Uterus (tissue), 4 donors: ENCODE data around the gene CMTR1. TPM values are rescaled to one million over a fixed set of nuclear protein-coding genes. Genes with fewer than 3 reads are reported as not detected.
"Not testable (repeated sequence)": the region's sequence is repeated elsewhere in the genome, so short reads cannot be mapped to it uniquely, and the experiment has no call there.

Source experiments
- DNase-seq, 2 donors: peaks; one replicate each; pipeline ENCODE4 v3.0.0-alpha.2; 2019 to 2020
- H3K27ac ChIP-seq, 2 donors: fragments of 200-600 bp; sonication (generic); 1 replicate in 1 of 2; 2 replicates in 1 of 2; pipeline ENCODE4 v1.5.1; 2016 to 2018
- H3K27me3 ChIP-seq, 2 donors: fragments of 200-600 bp; sonication (generic); one replicate each; pipeline ENCODE4 v1.5.1; 2018 to 2019; ENCODE audit warnings: control low read depth in 1 of 2
- H3K36me3 ChIP-seq, 2 donors: fragments of 200-600 bp; sonication (generic); one replicate each; pipeline ENCODE4 v1.5.1; 2019; ENCODE audit warnings: control low read depth in 1 of 2
- H3K4me1 ChIP-seq, 2 donors: fragments of 200-600 bp; sonication (generic); one replicate each; pipeline ENCODE4 v1.5.1; 2018 to 2019; ENCODE audit warnings: control low read depth in 1 of 2
- H3K4me3 ChIP-seq, 2 donors: fragments of 200-600 bp; sonication (generic); 1 replicate in 1 of 2; 2 replicates in 1 of 2; pipeline ENCODE4 v1.5.1; 2018 to 2019; ENCODE audit warnings: mild to moderate bottlenecking in 1 of 2
- H3K9me3 ChIP-seq, 2 donors: fragments of 200-600 bp; sonication (generic); one replicate each; pipeline ENCODE4 v1.5.1; 2019; ENCODE audit warnings: control low read depth in 1 of 2
- POLR2A ChIP-seq, 2 donors: fragments of 450-650 bp; IDR thresholded peaks; one replicate each; pipeline ENCODE4 v1.6.1; 2016; ENCODE audit warnings: antibody characterized with exemption in 2 of 2, mild to moderate bottlenecking in 1 of 2, moderate library complexity in 1 of 2
- intact Hi-C: fragments of 100-400 bp; cut with DNase I; formaldehyde crosslinking; loops from one replicate; pipeline ENCODE4 v1.15.1; 2023; ENCODE audit warnings: low total_unique reads
- total RNA-seq, 4 donors: library from RNA; depleted of rRNA in 3 of 4; stranded (reverse); fragments of >200 nt in 3 of 4; gene quantifications; one replicate each; pipeline versions ENCODE4 v1.1.0 to v1.2.4, GENCODE V29; 2014 to 2023
- TF ChIP-seq, protein P1 (sequence below), 4 experiments: fragments of 200-600 bp in 2 of 4; fragments of 450-650 bp in 2 of 4; sonication (generic) in 2 of 4; IDR thresholded peaks; one replicate each; pipeline ENCODE4 v1.5.1; 2016 to 2019; ENCODE audit warnings: antibody characterized with exemption in 4 of 4, mild to moderate bottlenecking in 2 of 4, moderate library complexity in 1 of 4
- donor health status: DM: yes; HTN: yes; CAD: no.

CMTR1 gene
- total RNA-seq, 4 donors from 2014 or later = 5.9 to 54.9 (median 31.0) TPM

DNA sequence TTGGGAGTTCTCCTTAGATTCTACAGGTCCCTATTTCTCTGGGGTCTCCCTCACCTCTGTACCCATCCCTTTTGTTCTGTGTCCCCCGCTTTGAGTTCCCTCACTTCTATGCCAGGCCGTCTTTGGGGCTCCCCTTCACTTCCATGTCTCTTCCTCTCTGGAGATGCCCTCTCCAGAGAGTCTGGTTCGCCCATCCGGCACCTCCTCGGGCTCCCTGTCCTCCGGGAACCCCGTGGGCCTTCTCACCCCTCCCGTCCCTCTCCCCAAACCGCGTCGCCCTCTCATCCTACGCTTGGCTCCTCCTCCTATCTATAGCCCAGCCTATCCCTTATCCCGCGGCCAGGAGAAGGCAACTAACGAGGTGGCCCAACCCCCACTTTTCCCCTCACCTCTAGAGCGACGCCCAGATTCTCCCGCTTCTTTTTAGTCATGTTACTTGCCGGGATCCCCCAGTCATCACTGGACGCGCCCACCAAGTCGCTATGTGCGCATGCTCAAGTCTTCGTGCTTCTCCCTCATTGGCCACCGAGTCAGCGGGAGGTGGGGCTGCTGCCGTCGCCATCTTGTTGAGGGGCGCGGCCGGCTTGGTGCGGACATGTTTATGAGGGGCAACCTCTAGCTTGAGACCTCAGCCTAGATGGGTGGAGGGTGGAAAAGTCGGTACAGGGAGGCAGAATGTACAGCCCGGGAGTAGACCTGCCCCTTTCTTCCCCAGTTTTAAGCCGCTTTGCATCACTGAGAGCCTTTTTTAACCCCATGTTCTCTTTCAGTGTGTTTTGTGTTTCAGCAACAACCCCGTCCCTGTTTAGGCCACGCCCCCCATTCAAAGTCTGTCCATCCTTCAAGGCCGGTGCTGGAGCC lies 66.6 kb downstream of the CMTR1 start, which contains the start of gene CCDC167:
CCDC167 (minus strand) TSS at position 461 of the 861 bp plus-strand sequence; CDS start at position 431, 30 bp downstream.
- H3K9me3 ChIP-seq = no peaks in the 10 kb centered on the region

DNA sequence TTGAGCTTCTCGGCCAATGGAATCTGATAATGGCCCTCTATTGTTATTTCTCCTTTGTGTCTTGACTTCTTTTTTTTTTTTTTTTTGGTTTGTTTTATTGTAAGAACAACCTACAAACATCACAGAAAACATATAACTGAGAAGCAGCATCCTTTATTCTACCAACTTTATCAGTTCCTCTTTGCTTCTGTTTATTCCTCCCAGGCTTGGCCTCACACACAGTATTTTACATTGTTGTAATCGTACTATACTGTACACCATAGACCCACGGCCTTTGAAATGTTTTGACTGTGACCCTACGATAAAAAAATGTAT lies 67.2 kb downstream of the CMTR1 start:
- Histone ChIP-seq H3K27ac (peak overlapping the region in 1 of 2 donors; percentile 50), H3K4me1 (no peaks in the 10 kb centered on the region), H3K27me3 (no peaks in the 10 kb centered on the region), H3K36me3 (no peaks in the 10 kb centered on the region), H3K4me3 (peak overlapping the region in 1 of 2 donors; percentile 51), H3K9me3 (no peaks in the 10 kb centered on the region)
- no peak for DNase-seq
- TF ChIP-seq POLR2A (IDR thresholded peaks at IDR 0.05) = no peak
- TF ChIP-seq, protein P1, sequence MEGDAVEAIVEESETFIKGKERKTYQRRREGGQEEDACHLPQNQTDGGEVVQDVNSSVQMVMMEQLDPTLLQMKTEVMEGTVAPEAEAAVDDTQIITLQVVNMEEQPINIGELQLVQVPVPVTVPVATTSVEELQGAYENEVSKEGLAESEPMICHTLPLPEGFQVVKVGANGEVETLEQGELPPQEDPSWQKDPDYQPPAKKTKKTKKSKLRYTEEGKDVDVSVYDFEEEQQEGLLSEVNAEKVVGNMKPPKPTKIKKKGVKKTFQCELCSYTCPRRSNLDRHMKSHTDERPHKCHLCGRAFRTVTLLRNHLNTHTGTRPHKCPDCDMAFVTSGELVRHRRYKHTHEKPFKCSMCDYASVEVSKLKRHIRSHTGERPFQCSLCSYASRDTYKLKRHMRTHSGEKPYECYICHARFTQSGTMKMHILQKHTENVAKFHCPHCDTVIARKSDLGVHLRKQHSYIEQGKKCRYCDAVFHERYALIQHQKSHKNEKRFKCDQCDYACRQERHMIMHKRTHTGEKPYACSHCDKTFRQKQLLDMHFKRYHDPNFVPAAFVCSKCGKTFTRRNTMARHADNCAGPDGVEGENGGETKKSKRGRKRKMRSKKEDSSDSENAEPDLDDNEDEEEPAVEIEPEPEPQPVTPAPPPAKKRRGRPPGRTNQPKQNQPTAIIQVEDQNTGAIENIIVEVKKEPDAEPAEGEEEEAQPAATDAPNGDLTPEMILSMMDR (IDR thresholded peaks at IDR 0.05) = no peak
- intact Hi-C loops = no loop called here

More for the DNA sequence above, 66.6 kb downstream of the CMTR1 start, which contains the start of gene CCDC167:
- Histone ChIP-seq H3K27ac (peak within 1 kb of the TSS; percentile 40 to 50), H3K36me3 (no peaks in the 10 kb centered on the region), H3K4me3 (peak within 1 kb of the TSS; percentile 51 to 59), H3K4me1 (no peaks in the 10 kb centered on the region), H3K27me3 (no peaks in the 10 kb centered on the region)
- intact Hi-C loops = no loop called here
- DNase-seq = peak; percentile 93 to 95
- no peak for TF ChIP-seq POLR2A (IDR thresholded peaks at IDR 0.05)
- TF ChIP-seq, protein P1 (IDR thresholded peaks at IDR 0.05) = no peak

DNA sequence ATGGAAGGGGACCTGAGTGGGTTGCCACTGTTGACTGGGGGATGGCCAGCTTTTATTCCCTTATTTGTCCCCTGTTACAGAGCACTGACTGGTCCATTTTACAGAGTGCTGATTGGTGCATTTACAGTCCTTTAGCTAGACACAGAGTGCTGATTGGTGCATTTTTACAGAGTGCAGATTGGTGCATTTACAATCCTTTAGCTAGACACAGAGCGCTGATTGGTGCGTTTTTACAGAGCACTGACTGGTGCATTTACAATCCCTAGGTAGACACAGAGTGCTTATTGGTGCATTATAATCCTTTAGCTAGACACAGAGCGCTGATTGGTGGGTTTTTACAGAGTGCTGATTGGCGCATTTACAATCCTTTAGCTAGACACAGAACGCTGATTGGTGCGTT lies 67.9 kb downstream of the CMTR1 start:
- H3K27ac ChIP-seq, H3K9me3 ChIP-seq, intact Hi-C loops, DNase-seq, H3K4me1 ChIP-seq, H3K4me3 ChIP-seq, H3K27me3 ChIP-seq, H3K36me3 ChIP-seq: not testable (repeated sequence)

DNA sequence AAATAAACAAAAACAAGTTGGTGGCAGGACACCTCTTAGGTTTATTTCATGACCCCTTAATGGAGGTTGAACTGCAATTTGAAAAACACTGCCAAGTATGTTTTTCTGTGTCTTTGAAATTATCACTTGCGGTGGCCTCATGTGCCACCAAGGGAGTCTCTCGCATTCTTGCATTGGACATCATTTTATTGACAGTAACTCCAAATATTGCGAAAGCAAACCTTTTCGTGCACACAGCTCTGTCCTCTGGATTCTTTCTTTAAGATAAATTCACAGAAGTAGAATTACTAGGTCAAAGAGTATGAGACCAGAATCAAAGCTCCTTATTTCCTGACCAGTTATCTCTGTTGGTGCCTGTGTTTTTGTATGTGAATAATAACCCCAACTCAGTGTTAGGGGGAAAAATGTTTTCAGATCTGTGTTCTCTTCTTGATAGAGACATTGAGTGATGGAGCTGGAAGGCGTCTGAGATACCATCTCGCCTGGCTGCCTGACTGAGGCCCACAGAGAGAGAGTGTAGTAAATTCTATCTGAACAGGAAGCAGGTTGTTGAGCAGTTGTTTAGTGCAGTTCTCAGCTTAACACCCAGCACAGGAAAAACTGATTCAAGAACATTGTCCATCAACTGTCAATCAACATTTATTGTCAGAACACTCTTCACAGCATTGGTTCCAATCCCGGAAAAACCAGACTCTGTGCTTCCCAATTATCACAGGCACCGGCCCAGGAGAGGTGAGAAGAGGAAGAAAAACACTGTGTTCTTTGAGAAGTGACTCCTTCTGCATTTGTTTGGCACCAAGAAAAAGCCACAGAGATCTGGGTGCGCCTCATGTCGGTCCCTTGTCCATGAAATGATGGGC lies 68.8 kb downstream of the CMTR1 start:
- Histone ChIP-seq H3K27me3 (no peaks in the 10 kb centered on the region), H3K9me3 (no peaks in the 10 kb centered on the region), H3K4me3 (no peak overlapping the region), H3K27ac (no peak overlapping the region), H3K36me3 (no peaks in the 10 kb centered on the region), H3K4me1 (no peaks in the 10 kb centered on the region)
- TF ChIP-seq, protein P1 (IDR thresholded peaks at IDR 0.05) = no peak
- no peak for TF ChIP-seq POLR2A (IDR thresholded peaks at IDR 0.05)
- intact Hi-C loops = no loop called here
- no peak for DNase-seq

DNA sequence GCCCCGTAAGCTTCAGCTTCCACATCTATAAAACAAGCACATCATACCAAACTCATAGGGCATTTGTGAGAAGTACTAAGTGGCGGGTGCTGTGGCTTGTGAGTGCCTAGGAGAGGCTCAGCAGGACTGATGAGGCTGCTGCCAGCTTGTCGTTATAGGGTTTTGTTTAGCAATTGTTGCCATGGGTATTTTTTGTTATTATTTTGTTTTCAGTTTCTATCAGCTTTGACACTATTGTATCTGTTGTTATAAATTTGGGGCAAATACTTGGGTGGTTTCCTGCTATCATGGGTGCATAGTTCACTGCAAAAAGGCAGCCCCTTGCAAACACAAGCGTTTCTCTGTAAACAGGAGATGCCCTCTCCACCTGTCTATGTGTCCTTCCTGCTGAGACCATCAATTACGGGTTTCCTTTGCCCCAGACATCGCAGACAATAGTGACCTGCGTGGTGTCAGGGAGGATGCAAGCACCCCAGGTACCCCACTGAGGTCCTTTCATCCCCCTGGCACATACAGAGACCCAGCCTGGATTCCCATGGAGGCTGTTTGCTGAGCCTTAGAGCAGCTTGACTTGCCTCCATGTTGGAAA lies 69.8 kb downstream of the CMTR1 start:
- Histone ChIP-seq H3K27me3 (no peaks in the 10 kb centered on the region), H3K9me3 (no peaks in the 10 kb centered on the region), H3K4me3 (no peak overlapping the region), H3K27ac (no peak overlapping the region), H3K4me1 (no peaks in the 10 kb centered on the region), H3K36me3 (no peaks in the 10 kb centered on the region)
- intact Hi-C loops = no loop called here
- no peak for DNase-seq
- TF ChIP-seq POLR2A (IDR thresholded peaks at IDR 0.05) = no peak
- TF ChIP-seq, protein P1 (IDR thresholded peaks at IDR 0.05) = no peak
